HCT116 (cell line): Measurements from ENCODE around the gene HIVEP3. TPM values are rescaled to one million over a fixed set of nuclear protein-coding genes. Genes with fewer than 3 reads are reported as not detected.

Experiments
- ATAC-seq: fragments of 200-7000 bp; cut with Tn5 transposase; 2 replicates; pipeline ENCODE4 v1.9.1; 2020; ENCODE audit warnings: mild to moderate bottlenecking, moderate library complexity
- BruUV-seq: library from RNA; stranded (reverse); fragments of 400-500 nt; replicated peaks from 2 replicates; lab custom pipeline; 2021; lab: Mats Ljungman, UMichigan
- CTCF ChIA-PET: fragments of 300-600 bp; sonication (Branson Sonifier 250); formaldehyde crosslinking; loops from one replicate; lab custom pipeline; 2021; ENCODE audit warnings: antibody characterized with exemption; lab: Charles Lee
- POLR2A ChIA-PET: fragments of 300-600, 350-600 bp; sonication (Branson Sonifier 250); formaldehyde crosslinking; loops from one replicate; lab custom pipeline; 2021; ENCODE audit warnings: antibody characterized with exemption; lab: Charles Lee
- RAD21 ChIA-PET, 2 experiments: fragments of 300-600 bp; sonication (Branson Sonifier 250); formaldehyde crosslinking; loops; one replicate each; lab custom pipeline; 2023; ENCODE audit warnings: low total read pairs in 2 of 2; ENCODE audit not compliant: uncharacterized antibody in 2 of 2, unreplicated experiment in 2 of 2, low non-redundant PET in 1 of 2; lab: Charles Lee
- DNase-seq: peaks from one replicate; pipeline ENCODE4 v3.0.0-alpha.2; 2010; ENCODE audit warnings: low read depth, low spot score
- H2AFZ ChIP-seq: fragments of 200-600 bp; shearing (Covaris generic), sonication (generic); 2 replicates; pipeline ENCODE4 v1.6.1; 2017; ENCODE audit warnings: low read depth, mixed run types, mixed read lengths, antibody characterized with exemption, low read length; ENCODE audit not compliant: poor library complexity, severe bottlenecking
- H3K27ac ChIP-seq: 2 replicates; pipeline ENCODE4 v1.5.1; 2012; ENCODE audit warnings: low read depth, low read length
- H3K27me3 ChIP-seq: fragments of 200-600 bp; sonication (generic); 2 replicates; pipeline ENCODE4 v1.6.1; 2016; ENCODE audit warnings: mixed run types, low read length, mixed read lengths; ENCODE audit not compliant: insufficient read depth
- H3K36me3 ChIP-seq, 2 experiments: fragments of 200-500 bp in 1 of 2; fragments of 200-600 bp in 1 of 2; sonication (Bioruptor generic) in 1 of 2; sonication (generic) in 1 of 2; 2 replicates each; pipeline versions ENCODE4 v1.5.1 to v1.6.1; 2014 to 2016; ENCODE audit warnings: low read length in 2 of 2, inconsistent platforms in 1 of 2, mixed read lengths in 1 of 2, mixed run types in 1 of 2; ENCODE audit not compliant: insufficient read depth in 2 of 2, control insufficient read depth in 1 of 2
- H3K4me1 ChIP-seq, 2 experiments: fragments of 200-600 bp in 1 of 2; sonication (generic) in 1 of 2; 2 replicates each; pipeline versions ENCODE4 v1.5.1 to v1.6.1; 2012 to 2017; ENCODE audit warnings: low read length in 2 of 2, inconsistent platforms in 1 of 2, mild to moderate bottlenecking in 1 of 2, mixed read lengths in 1 of 2, mixed run types in 1 of 2, moderate library complexity in 1 of 2; ENCODE audit not compliant: insufficient read depth in 2 of 2, control insufficient read depth in 1 of 2
- H3K4me2 ChIP-seq: fragments of 200-600 bp; sonication (generic); 2 replicates; pipeline ENCODE4 v1.6.1; 2017; ENCODE audit warnings: mixed run types, low read length, mixed read lengths
- H3K4me3 ChIP-seq, 2 experiments: fragments of 200-600 bp in 1 of 2; sonication (generic) in 1 of 2; replicated peaks in 1 of 2; 2 replicates each; pipeline ENCODE4 v1.5.1; 2011 to 2016; ENCODE audit warnings: low read length in 2 of 2, control low read depth in 1 of 2, low read depth in 1 of 2, mild to moderate bottlenecking in 1 of 2, mixed read lengths in 1 of 2, mixed run types in 1 of 2
- H3K79me2 ChIP-seq: fragments of 200-600 bp; sonication (generic); 2 replicates; pipeline ENCODE4 v1.6.1; 2017; ENCODE audit warnings: mild to moderate bottlenecking, mixed run types, low read length, moderate library complexity, mixed read lengths; ENCODE audit not compliant: insufficient read depth
- H3K9ac ChIP-seq: fragments of 200-600 bp; sonication (generic); 2 replicates; pipeline ENCODE4 v1.6.1; 2016; ENCODE audit warnings: low read length, mixed read lengths
- H3K9me2 ChIP-seq: fragments of 200-600 bp; sonication (generic), shearing (Covaris generic); 2 replicates; pipeline ENCODE4 v1.6.1; 2017; ENCODE audit warnings: mixed run types, mild to moderate bottlenecking, moderate library complexity; ENCODE audit not compliant: insufficient read depth
- H3K9me3 ChIP-seq, 2 experiments: fragments of 200-500 bp in 1 of 2; fragments of 200-600 bp in 1 of 2; sonication (Bioruptor generic) in 1 of 2; sonication (generic) in 1 of 2; 2 replicates each; pipeline ENCODE4 v1.6.1; 2014 to 2017; ENCODE audit warnings: low read length in 2 of 2, mixed read lengths in 2 of 2, inconsistent platforms in 1 of 2, low read depth in 1 of 2, mild to moderate bottlenecking in 1 of 2, mixed run types in 1 of 2, moderate library complexity in 1 of 2; ENCODE audit not compliant: control insufficient read depth in 1 of 2, insufficient read depth in 1 of 2
- H4K20me1 ChIP-seq: fragments of 200-600 bp; sonication (generic), shearing (Covaris generic); 2 replicates; pipeline ENCODE4 v1.6.1; 2017; ENCODE audit warnings: mixed run types, mild to moderate bottlenecking, moderate library complexity; ENCODE audit not compliant: insufficient read depth
- CEBPB ChIP-seq: IDR thresholded peaks from 2 replicates; pipeline ENCODE4 v1.6.1; 2012; ENCODE audit warnings: low read depth
- ELF1 ChIP-seq: IDR thresholded peaks from 2 replicates; pipeline ENCODE4 v1.6.1; 2012; ENCODE audit warnings: low read depth, borderline replicate concordance
- EZH2 ChIP-seq: fragments of 200-600 bp; sonication (generic); IDR thresholded peaks from 2 replicates; pipeline ENCODE4 v1.6.1; 2017; ENCODE audit warnings: antibody characterized with exemption, mixed run types
- RAD21 ChIP-seq: IDR thresholded peaks from 2 replicates; pipeline ENCODE4 v1.6.1; 2012; ENCODE audit warnings: low read depth, mild to moderate bottlenecking
- TCF7L2 ChIP-seq: IDR thresholded peaks from 2 replicates; pipeline ENCODE4 v1.7.0; 2011; ENCODE audit warnings: borderline replicate concordance, inconsistent platforms; ENCODE audit not compliant: insufficient read depth, insufficient read length; ENCODE audit errors: extremely low read depth
- ZBTB33 ChIP-seq: IDR thresholded peaks from 2 replicates; pipeline ENCODE4 v1.6.1; 2011; ENCODE audit warnings: mild to moderate bottlenecking, low read length, moderate library complexity; ENCODE audit not compliant: insufficient replicate concordance; ENCODE audit errors: extremely low read depth
- ZFX ChIP-seq: fragments of 450-650 bp; IDR thresholded peaks from 2 replicates; pipeline ENCODE4 v1.6.1; 2017
- ZNF274 ChIP-seq: fragments of 200-500 bp; sonication (Bioruptor generic); IDR thresholded peaks from 2 replicates; pipeline ENCODE4 v1.6.1; 2014; ENCODE audit warnings: mild to moderate bottlenecking, low read depth, low read length, inconsistent platforms
- intact Hi-C: fragments of 100-400 bp; cut with micrococcal nuclease; formaldehyde crosslinking; loops from 2 replicates; pipeline ENCODE4 v1.10.0; 2022
- total RNA-seq: library from RNA; stranded (reverse); gene quantifications from one replicate; pipeline ENCODE4 v1.2.1, GENCODE V29; 2021; ENCODE audit not compliant: unreplicated experiment

Gene HIVEP3
- total RNA-seq, 1 experiment from 2014 or later: 7.1 TPM

DNA sequence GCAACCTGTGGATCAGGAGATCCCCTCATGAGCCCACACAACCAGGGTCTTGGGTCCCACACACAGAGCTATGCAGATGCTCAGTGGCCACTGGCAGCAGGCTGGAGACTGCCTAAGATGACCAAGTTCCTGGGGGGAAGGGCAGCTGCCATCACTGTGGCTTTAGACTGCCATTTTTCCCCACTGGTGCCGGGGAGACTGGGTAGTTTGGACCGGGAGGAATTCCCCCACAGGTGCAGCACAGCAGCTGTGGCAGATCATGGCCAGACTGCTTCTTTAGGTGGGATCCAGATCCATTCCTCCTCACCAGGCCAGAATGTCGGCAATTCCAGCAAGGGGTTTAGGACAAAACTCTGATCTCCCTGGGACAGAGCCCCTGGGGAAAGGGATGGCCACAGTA lies 45.7 kb upstream of the HIVEP3 start:
- intact Hi-C loops: no loop called here
- H3K27ac ChIP-seq: no peak overlapping the region
- H3K79me2 ChIP-seq: no peaks in the 10 kb centered on the region
- no peak overlapping the region for H3K4me3 ChIP-seq
- no peak for TF ChIP-seq ZBTB33
- no peak for TF ChIP-seq EZH2
- TF ChIP-seq ZFX: no peak
- TF ChIP-seq CEBPB: no peak
- no peak for TF ChIP-seq ELF1
- no peak for TF ChIP-seq RAD21
- TF ChIP-seq TCF7L2: no peak
- no peaks in the 10 kb centered on the region for H3K9me2 ChIP-seq
- H4K20me1 ChIP-seq: no peaks in the 10 kb centered on the region
- DNase-seq: no peak
- no peak overlapping the region for H3K9ac ChIP-seq
- RAD21 ChIA-PET: no interaction called here
- CTCF ChIA-PET: no interaction called here
- no peaks in the 10 kb centered on the region for H3K9me3 ChIP-seq
- H3K27me3 ChIP-seq: no peaks in the 10 kb centered on the region
- no peaks in the 10 kb centered on the region for H3K36me3 ChIP-seq
- BruUV-seq: no TSS peak
- POLR2A ChIA-PET: no interaction called here
- no peak for ATAC-seq
- H2AFZ ChIP-seq: no peak overlapping the region
- no peak overlapping the region for H3K4me2 ChIP-seq
- no peaks in the 10 kb centered on the region for H3K4me1 ChIP-seq

- intact Hi-C loops: no loop called here
Measured at GRCh38 chr1:41963636-41964035, 44.9 kb upstream of the HIVEP3 start.

More at GRCh38 chr1:41963636-41964035, 44.9 kb upstream of the HIVEP3 start:
- POLR2A ChIA-PET: no interaction called here
- Histone ChIP-seq H3K4me2 (no peak overlapping the region), H3K79me2 (no peaks in the 10 kb centered on the region), H3K27me3 (no peaks in the 10 kb centered on the region), H3K36me3 (no peaks in the 10 kb centered on the region), H4K20me1 (no peaks in the 10 kb centered on the region), H2AFZ (no peak overlapping the region), H3K4me1 (peaks cover 0 to under 1% of the 10 kb centered on the region in 2 experiments; a peak in 1 of 4 replicates), H3K27ac (no peak overlapping the region), H3K4me3 (no peak overlapping the region), H3K9ac (no peak overlapping the region), H3K9me2 (no peaks in the 10 kb centered on the region), H3K9me3 (no peaks in the 10 kb centered on the region)
- no peak for DNase-seq
- ATAC-seq: no peak
- no TSS peak for BruUV-seq
- RAD21 ChIA-PET: no interaction called here
- CTCF ChIA-PET: no interaction called here
- no peak for TF ChIP-seq ZFX
- no peak for TF ChIP-seq ELF1
- no peak for TF ChIP-seq ZNF274
- no peak for TF ChIP-seq CEBPB
